Measurements from ENCODE around the gene ADAMTS13. TPM values are rescaled to one million over a fixed set of nuclear protein-coding genes. Genes with fewer than 3 reads are reported as not detected.

Gene ADAMTS13
- total RNA-seq, 2 experiments from 2014 or later, result 2.2 to 2.6 TPM

GRCh38 chr9:133454325-133454724 lies 32.2 kb downstream of the ADAMTS13 start:
- H3K4me3 ChIP-seq (ENCODE audit: low read length), result no peak overlapping the region
- no peak overlapping the region for H3K27ac ChIP-seq (ENCODE audit: low read depth in 1 of 2, low read length in 2 of 2)
- Mint-ChIP-seq H3K27ac (no peak overlapping the region), H3K4me3 (no peak overlapping the region), H3K9me3 (no peaks in the 10 kb centered on the region), H3K27me3 (no peaks in the 10 kb centered on the region), H3K4me1 (ENCODE audit: low read depth) (peaks cover 3% of the 10 kb centered on the region), H3K36me3 (ENCODE audit: low read depth) (no peaks in the 10 kb centered on the region)
- ChIA-PET CTCF (no interaction called here), POLR2A (no interaction called here)
- H3K27me3 ChIP-seq (ENCODE audit: control insufficient read depth in 1 of 2, insufficient read depth in 2 of 2, low read length in 2 of 2), result peaks cover 0 to 2% of the 10 kb centered on the region in 2 experiments
- peaks cover 0 to 3% of the 10 kb centered on the region in 2 experiments for H3K9me3 ChIP-seq (ENCODE audit: control insufficient read depth in 1 of 2, insufficient read depth in 1 of 2, low read length in 2 of 2)
- peaks cover 9% of the 10 kb centered on the region for H3K4me1 ChIP-seq (ENCODE audit: insufficient read depth, low read length)
- H3K36me3 ChIP-seq (ENCODE audit: insufficient read depth, low read length), result no peaks in the 10 kb centered on the region
- intact Hi-C loops (cut with DNase I, micrococcal nuclease), result no loop called here
- TF ChIP-seq CTCF (IDR thresholded peaks at IDR 0.05), result no peak
- no peak for ATAC-seq (ENCODE audit: poor library complexity)
- DNase-seq, result no peak

GRCh38 chr9:133454943-133455673 lies 32.9 kb downstream of the ADAMTS13 start:
- H3K36me3 ChIP-seq (ENCODE audit: insufficient read depth, low read length), result no peaks in the 10 kb centered on the region
- POLR2A ChIA-PET, result no interaction called here
- no peak overlapping the region for H3K27ac Mint-ChIP-seq
- no peaks in the 10 kb centered on the region for H3K9me3 Mint-ChIP-seq
- ATAC-seq (ENCODE audit: poor library complexity) (no peak), DNase-seq (no peak)
- H3K9me3 ChIP-seq (ENCODE audit: control insufficient read depth in 1 of 2, insufficient read depth in 1 of 2, low read length in 2 of 2), result peaks cover 0 to 3% of the 10 kb centered on the region in 2 experiments
- peaks cover 4% of the 10 kb centered on the region for H3K36me3 Mint-ChIP-seq (ENCODE audit: low read depth)
- no peak overlapping the region for H3K4me3 Mint-ChIP-seq
- CTCF ChIA-PET, result no interaction called here
- H3K4me1 Mint-ChIP-seq (ENCODE audit: low read depth), result peaks cover 9% of the 10 kb centered on the region
- no peak overlapping the region for H3K4me3 ChIP-seq (ENCODE audit: low read length)
- no peaks in the 10 kb centered on the region for H3K27me3 Mint-ChIP-seq
- H3K27me3 ChIP-seq (ENCODE audit: control insufficient read depth in 1 of 2, insufficient read depth in 2 of 2, low read length in 2 of 2), result peaks cover 0 to 2% of the 10 kb centered on the region in 2 experiments
- peaks cover 11% of the 10 kb centered on the region for H3K4me1 ChIP-seq (ENCODE audit: insufficient read depth, low read length)
- no peak for TF ChIP-seq CTCF (IDR thresholded peaks at IDR 0.05)
- H3K27ac ChIP-seq (ENCODE audit: low read depth in 1 of 2, low read length in 2 of 2), result no peak overlapping the region
- intact Hi-C loops (cut with DNase I, micrococcal nuclease), result no loop called here

- DNase-seq, result no peak
- Mint-ChIP-seq H3K4me3 (no peak overlapping the region), H3K27me3 (no peaks in the 10 kb centered on the region), H3K27ac (no peak overlapping the region), H3K36me3 (ENCODE audit: low read depth) (peaks cover 4% of the 10 kb centered on the region), H3K9me3 (no peaks in the 10 kb centered on the region), H3K4me1 (ENCODE audit: low read depth) (peaks cover 15% of the 10 kb centered on the region)
- Histone ChIP-seq H3K4me3 (ENCODE audit: low read length) (no peak overlapping the region), H3K9me3 (ENCODE audit: control insufficient read depth in 1 of 2, insufficient read depth in 1 of 2, low read length in 2 of 2) (peaks cover 0 to 3% of the 10 kb centered on the region in 2 experiments), H3K27ac (ENCODE audit: low read depth in 1 of 2, low read length in 2 of 2) (no peak overlapping the region), H3K4me1 (ENCODE audit: insufficient read depth, low read length) (peaks cover 18% of the 10 kb centered on the region), H3K27me3 (ENCODE audit: control insufficient read depth in 1 of 2, insufficient read depth in 2 of 2, low read length in 2 of 2) (peaks cover 0 to 2% of the 10 kb centered on the region in 2 experiments), H3K36me3 (ENCODE audit: insufficient read depth, low read length) (no peaks in the 10 kb centered on the region)
- no peak for ATAC-seq (ENCODE audit: poor library complexity)
- intact Hi-C loops (cut with DNase I, micrococcal nuclease), result no loop called here
- TF ChIP-seq CTCF (IDR thresholded peaks at IDR 0.05), result no peak
- ChIA-PET POLR2A (interaction anchor here (0.5 kb wide), 1 partner anchor 425 kb away, joined by 3 read pairs; no protein-coding TSS in a partner anchor), CTCF (interaction anchor here (0.9 kb wide), 1 partner anchor 26 kb away, joined by 3 read pairs; no protein-coding TSS in a partner anchor)
These were observed 33.8 kb downstream of the ADAMTS13 start for GRCh38 chr9:133455936-133456335.

Data from CD4-positive, alpha-beta T cell (primary cell).